C4-2B (cell line): ENCODE measurements around the gene VDAC1.

Experiments
- CTCF ChIP-seq: fragments of 450-650 bp; conservative IDR thresholded peaks from 2 replicates; pipeline ENCODE4 v1.5.1; 2017; ENCODE audit warnings: mild to moderate bottlenecking
- ZFX ChIP-seq: fragments of 450-650 bp; IDR thresholded peaks from 2 replicates; pipeline ENCODE4 v1.6.1; 2017

DNA sequence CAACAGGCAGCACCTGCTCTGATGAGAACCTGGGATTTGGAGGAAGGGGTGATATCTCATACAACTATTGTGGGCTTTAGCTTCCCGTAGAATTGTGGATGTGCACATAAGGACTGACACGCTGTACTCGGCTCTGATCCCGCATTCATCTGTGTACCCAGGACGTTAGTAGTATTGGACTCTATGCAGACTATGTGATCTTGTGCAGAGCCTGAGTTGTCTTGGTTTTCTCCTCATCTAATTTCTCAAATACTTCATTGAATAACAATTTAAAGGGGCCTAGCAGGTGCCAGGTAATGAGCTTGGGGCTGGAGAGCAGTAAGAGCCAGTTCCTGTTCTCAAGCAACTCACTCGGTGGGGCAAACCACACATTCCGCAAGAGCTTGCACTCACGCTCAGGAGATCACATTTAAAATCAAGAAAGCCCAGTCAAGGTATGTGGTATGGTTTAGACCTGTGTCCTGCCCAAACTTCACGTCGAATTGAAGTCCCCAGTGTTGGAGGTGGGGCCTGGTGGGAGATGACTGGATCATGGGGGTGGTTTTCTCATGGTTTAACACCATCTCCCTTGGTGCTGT is 51.1 kb downstream of the VDAC1 start:
- no peak for TF ChIP-seq CTCF
- TF ChIP-seq ZFX, result no peak
